K562 (cell line): ENCODE measurements around the gene KCNJ11. TPM values are rescaled to one million over a fixed set of nuclear protein-coding genes. Genes with fewer than 3 reads are reported as not detected.
A peak's percentile ranks its signal among the peaks of the same experiment; 100 is the strongest.

Experiments used
- ATAC-seq: fragments of 200-7000 bp; cut with Tn5 transposase; 3 replicates; pipeline ENCODE4 v1.9.1; 2020; ENCODE audit warnings: moderate library complexity
- BruUV-seq: library from RNA; stranded (reverse); fragments of 400-500 nt; replicated peaks from 2 replicates; lab custom pipeline; 2021; lab: Mats Ljungman, UMichigan
- CTCF ChIA-PET: fragments of 300-600 bp; formaldehyde crosslinking; extraction: SDS; loops from one replicate; lab custom pipeline; 2021; ENCODE audit warnings: low intra/inter-chr PET ratio; lab: Yijun Ruan, JAX
- POLR2A ChIA-PET: fragments of 300-600, 350-650 bp; sonication (Branson Sonifier 250); formaldehyde crosslinking; extraction: SDS; loops from one replicate; lab custom pipeline; 2021; ENCODE audit warnings: antibody characterized with exemption, inconsistent platforms; lab: Yijun Ruan, JAX
- DNase-seq, 4 experiments: peaks; one replicate each; pipeline versions ENCODE4 v3.0.0 to v3.0.0-alpha.2; 2011 to 2018; ENCODE audit warnings: low spot score in 3 of 4, mixed read lengths in 3 of 4; ENCODE audit errors: extremely low read depth in 1 of 4
- FAIRE-seq: peaks from 2 replicates; lab custom pipeline; 2011; peaks lifted over from hg19 to GRCh38; lab: Jason Lieb, UNC
- H2AFZ ChIP-seq: 2 replicates; pipeline ENCODE4 v1.6.0; 2011; ENCODE audit warnings: low read depth, low read length, control low read depth, inconsistent platforms
- H3K27ac ChIP-seq: fragments of 200-600 bp; 3 replicates; pipeline ENCODE4 v1.8.0; 2011; ENCODE audit warnings: low read depth, mild to moderate bottlenecking, control low read depth, inconsistent platforms, low read length, moderate library complexity, mixed read lengths; ENCODE audit errors: extremely low read depth
- H3K27me3 ChIP-seq, 2 experiments: fragments of 300-600 bp in 1 of 2; 2 replicates in 1 of 2; 3 replicates in 1 of 2; pipeline versions ENCODE4 v1.6.0 to v1.8.0; 2011; ENCODE audit warnings: inconsistent platforms in 2 of 2, low read length in 2 of 2, mild to moderate bottlenecking in 1 of 2, mixed read lengths in 1 of 2, moderate library complexity in 1 of 2; ENCODE audit not compliant: control insufficient read depth in 2 of 2, insufficient read depth in 2 of 2
- H3K36me3 ChIP-seq: fragments of 300-600 bp; 3 replicates; pipeline ENCODE4 v1.8.0; 2011; ENCODE audit warnings: mild to moderate bottlenecking, low read length, inconsistent platforms; ENCODE audit not compliant: control insufficient read depth, insufficient read depth
- H3K4me1 ChIP-seq, 2 experiments: fragments of 200-600 bp in 1 of 2; replicated peaks in 1 of 2; 2 replicates in 1 of 2; 3 replicates in 1 of 2; pipeline versions ENCODE4 v1.5.1 to v1.8.0; 2011; ENCODE audit warnings: inconsistent platforms in 2 of 2, low read length in 2 of 2, mild to moderate bottlenecking in 1 of 2, mixed read lengths in 1 of 2, moderate library complexity in 1 of 2; ENCODE audit not compliant: control insufficient read depth in 2 of 2, insufficient read depth in 2 of 2
- H3K4me2 ChIP-seq: 2 replicates; pipeline ENCODE4 v1.6.1; 2011; ENCODE audit warnings: low read length, control low read depth, inconsistent platforms, mixed read lengths; ENCODE audit not compliant: insufficient read depth
- H3K4me3 ChIP-seq: fragments of 200-600 bp; sonication (generic), shearing (Covaris generic); 2 replicates; pipeline ENCODE4 v1.5.1; 2016; ENCODE audit warnings: control low read depth, inconsistent platforms
- H3K79me2 ChIP-seq: fragments of 200-600 bp; 3 replicates; pipeline ENCODE4 v1.8.0; 2011; ENCODE audit warnings: low read length, inconsistent platforms; ENCODE audit not compliant: control insufficient read depth, insufficient read depth
- H3K9ac ChIP-seq, 2 experiments: 2 replicates each; pipeline versions ENCODE4 v1.6.0 to v1.6.1; 2011; ENCODE audit warnings: low read depth in 2 of 2, low read length in 2 of 2, control low read depth in 1 of 2, inconsistent platforms in 1 of 2, mild to moderate bottlenecking in 1 of 2, mixed read lengths in 1 of 2; ENCODE audit not compliant: insufficient read depth in 1 of 2
- H3K9me1 ChIP-seq: one replicate; pipeline ENCODE4 v1.6.0; 2011; ENCODE audit warnings: inconsistent platforms, mild to moderate bottlenecking, low read length, moderate library complexity; ENCODE audit not compliant: control insufficient read depth, insufficient read depth
- H3K9me3 ChIP-seq: replicated peaks from 2 replicates; pipeline ENCODE4 v1.5.1; 2011; ENCODE audit warnings: low read depth, low read length, inconsistent platforms; ENCODE audit not compliant: control insufficient read depth, insufficient read depth
- H4K20me1 ChIP-seq: replicated peaks from 2 replicates; pipeline ENCODE4 v1.6.1; 2011; ENCODE audit warnings: low read length, inconsistent platforms, mixed read lengths; ENCODE audit not compliant: control insufficient read depth, insufficient read depth
- CHD1 ChIP-seq: fragments of 200-600 bp; sonication (generic); IDR thresholded peaks from one replicate; pipeline ENCODE4 v1.6.1; 2012; ENCODE audit warnings: mild to moderate bottlenecking, moderate library complexity, low read length, inconsistent platforms
- ESRRB ChIP-seq: fragments of 250-450 bp; sonication (Bioruptor Pico); IDR thresholded peaks from 2 replicates; pipeline ENCODE4 v1.5.0; 2020; ENCODE audit warnings: mild to moderate bottlenecking, moderate library complexity, borderline replicate concordance
- HNRNPK ChIP-seq: fragments of 200-400 bp; formaldehyde crosslinking; IDR thresholded peaks from one replicate; pipeline ENCODE4 v1.6.1; 2018; ENCODE audit warnings: mild to moderate bottlenecking, low read depth, low read length; ENCODE audit not compliant: poor library complexity, severe bottlenecking
- ZNF318 ChIP-seq, 2 experiments: fragments of 450-650 bp; IDR thresholded peaks; 2 replicates each; pipeline ENCODE4 v1.6.1; 2016; ENCODE audit warnings: mild to moderate bottlenecking in 2 of 2, borderline replicate concordance in 1 of 2, low read depth in 1 of 2, moderate library complexity in 1 of 2
- ZNF431 ChIP-seq: sonication (generic); formaldehyde crosslinking; IDR thresholded peaks from 2 replicates; pipeline ENCODE4 v1.8.0; 2022; ENCODE audit warnings: mild to moderate bottlenecking, missing genetic modification reagents
- WGBS: fragments of 100-300 bp; shearing (Covaris generic); methylation state at CpG from one replicate; pipeline ENCODE4 v1.1.6; 2016; ENCODE audit warnings: low coverage, mixed read lengths; ENCODE audit not compliant: insufficient coverage; ENCODE audit errors: missing lambda C conversion rate; 5-methylcytosine and 5-hydroxymethylcytosine counted together
- in situ Hi-C: fragments of 300-500 bp; cut with MboI; formaldehyde crosslinking; loops from 4 replicates; pipeline ENCODE4 v1.15.0; 2018; ENCODE audit warnings: inconsistent platforms, mixed read lengths
- intact Hi-C: fragments of 100-400 bp; cut with micrococcal nuclease; formaldehyde crosslinking; loops from 2 replicates; pipeline ENCODE4 v1.14.2; 2022
- polyA plus RNA-seq, 8 experiments: library from polyadenylated mRNA; depleted of rRNA in 4 of 8; stranded (reverse) in 5 of 8; unstranded in 3 of 8; fragments of >200 nt; fragmentation: Nextera tagmentation in 2 of 8; fragmentation: Illumina TruSeq in 1 of 8; extraction: Ambion mirVana in 2 of 8; extraction: Trizol in 1 of 8; gene quantifications; 2 replicates each; pipeline versions ENCODE4 v1.2.1 to v1.2.3, GENCODE V29; 2011 to 2014; ENCODE audit warnings: inconsistent platforms in 1 of 8, missing spikeins in 1 of 8
- total RNA-seq, 7 experiments: library from RNA; depleted of rRNA in 6 of 7; stranded (reverse); fragments of >200 nt in 6 of 7; fragmentation: Illumina TruSeq in 2 of 7; extraction: Trizol in 2 of 7; gene quantifications; 2 replicates each; pipeline versions ENCODE4 v1.2.1 to v1.2.3, GENCODE V29; 2011 to 2021; ENCODE audit warnings: low replicate concordance in 1 of 7
- TF ChIP-seq, protein P1 (sequence below), 2 experiments: fragments of 450-650 bp; IDR thresholded peaks; 2 replicates each; pipeline ENCODE4 v1.6.1; 2018; ENCODE audit warnings: mild to moderate bottlenecking in 2 of 2, low read depth in 1 of 2; ENCODE audit not compliant: partially characterized antibody in 2 of 2

KCNJ11 gene
- total and polyA plus RNA-seq, 9 of the 15 experiments (the other 6 are each of a cell fraction or from before 2014, with no cell fraction given) = 0.54 to 3.7 (median 0.86) TPM; not detected in 2

- Histone ChIP-seq H3K9ac (no peak overlapping the region), H3K4me2 (no peak overlapping the region), H2AFZ (no peak overlapping the region), H3K9me1 (no peaks in the 10 kb centered on the region), H4K20me1 (no peaks in the 10 kb centered on the region), H3K27me3 (no peaks in the 10 kb centered on the region), H3K36me3 (peaks cover 92% of the 10 kb centered on the region), H3K9me3 (peaks cover 25% of the 10 kb centered on the region), H3K79me2 (peaks cover 20% of the 10 kb centered on the region; the same call in 2 of the 3 replicates), H3K4me1 (no peaks in the 10 kb centered on the region), H3K27ac (no peak overlapping the region), H3K4me3 (no peak overlapping the region)
- FAIRE-seq = peak; percentile 19
- TF ChIP-seq ZNF318 (IDR thresholded peaks at IDR 0.05; ENCODE audit: borderline replicate concordance in 1 of 2, low read depth in 1 of 2) (no peak), HNRNPK (no peak), ZNF431 (CRISPR knock-in tag) (no peak), ESRRB (CRISPR knock-in tag) (no peak), CHD1 (no peak)
- TF ChIP-seq, protein P1, sequence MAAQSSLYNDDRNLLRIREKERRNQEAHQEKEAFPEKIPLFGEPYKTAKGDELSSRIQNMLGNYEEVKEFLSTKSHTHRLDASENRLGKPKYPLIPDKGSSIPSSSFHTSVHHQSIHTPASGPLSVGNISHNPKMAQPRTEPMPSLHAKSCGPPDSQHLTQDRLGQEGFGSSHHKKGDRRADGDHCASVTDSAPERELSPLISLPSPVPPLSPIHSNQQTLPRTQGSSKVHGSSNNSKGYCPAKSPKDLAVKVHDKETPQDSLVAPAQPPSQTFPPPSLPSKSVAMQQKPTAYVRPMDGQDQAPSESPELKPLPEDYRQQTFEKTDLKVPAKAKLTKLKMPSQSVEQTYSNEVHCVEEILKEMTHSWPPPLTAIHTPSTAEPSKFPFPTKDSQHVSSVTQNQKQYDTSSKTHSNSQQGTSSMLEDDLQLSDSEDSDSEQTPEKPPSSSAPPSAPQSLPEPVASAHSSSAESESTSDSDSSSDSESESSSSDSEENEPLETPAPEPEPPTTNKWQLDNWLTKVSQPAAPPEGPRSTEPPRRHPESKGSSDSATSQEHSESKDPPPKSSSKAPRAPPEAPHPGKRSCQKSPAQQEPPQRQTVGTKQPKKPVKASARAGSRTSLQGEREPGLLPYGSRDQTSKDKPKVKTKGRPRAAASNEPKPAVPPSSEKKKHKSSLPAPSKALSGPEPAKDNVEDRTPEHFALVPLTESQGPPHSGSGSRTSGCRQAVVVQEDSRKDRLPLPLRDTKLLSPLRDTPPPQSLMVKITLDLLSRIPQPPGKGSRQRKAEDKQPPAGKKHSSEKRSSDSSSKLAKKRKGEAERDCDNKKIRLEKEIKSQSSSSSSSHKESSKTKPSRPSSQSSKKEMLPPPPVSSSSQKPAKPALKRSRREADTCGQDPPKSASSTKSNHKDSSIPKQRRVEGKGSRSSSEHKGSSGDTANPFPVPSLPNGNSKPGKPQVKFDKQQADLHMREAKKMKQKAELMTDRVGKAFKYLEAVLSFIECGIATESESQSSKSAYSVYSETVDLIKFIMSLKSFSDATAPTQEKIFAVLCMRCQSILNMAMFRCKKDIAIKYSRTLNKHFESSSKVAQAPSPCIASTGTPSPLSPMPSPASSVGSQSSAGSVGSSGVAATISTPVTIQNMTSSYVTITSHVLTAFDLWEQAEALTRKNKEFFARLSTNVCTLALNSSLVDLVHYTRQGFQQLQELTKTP (IDR thresholded peaks at IDR 0.05; ENCODE audit: low read depth in 1 of 2, partially characterized antibody in 2 of 2) = no peak
- POLR2A ChIA-PET = interaction anchor here (0.6 kb wide), 1 partner anchor 1908 kb away, joined by 3 read pairs; no protein-coding TSS in a partner anchor
- ATAC-seq = no peak
- WGBS = 100% methylated on average over 1 of the region's 1 CpG
- intact Hi-C loops = no loop called here
- no peak for DNase-seq
- in situ Hi-C loops = no loop called here
- CTCF ChIA-PET = no interaction called here
- no TSS peak for BruUV-seq
These were observed 22.0 kb downstream of the KCNJ11 start for GRCh38 chr11:17366495-17366894.
